IPS-18a (cell line): ENCODE results near the gene FAM210B.
"Not testable (repeated sequence)": the region's sequence is repeated elsewhere in the genome, so short reads cannot be mapped to it uniquely, and the experiment has no call there.

Experiments
- H3K27ac ChIP-seq: one replicate; pipeline ENCODE4 v1.5.1; 2013; ENCODE audit warnings: low read length
- H3K27me3 ChIP-seq: one replicate; pipeline ENCODE4 v1.6.1; 2013; ENCODE audit warnings: mild to moderate bottlenecking, low read length; ENCODE audit not compliant: control insufficient read depth, insufficient read depth
- H3K36me3 ChIP-seq: one replicate; pipeline ENCODE4 v1.6.1; 2013; ENCODE audit warnings: low read depth, low read length; ENCODE audit not compliant: control insufficient read depth
- H3K4me1 ChIP-seq: one replicate; pipeline ENCODE4 v1.6.1; 2013; ENCODE audit warnings: low read depth, low read length; ENCODE audit not compliant: control insufficient read depth
- H3K4me3 ChIP-seq: one replicate; pipeline ENCODE4 v1.5.1; 2013; ENCODE audit warnings: low read length
- H3K9ac ChIP-seq: one replicate; pipeline ENCODE4 v1.6.1; 2013; ENCODE audit warnings: mild to moderate bottlenecking, low read length, moderate library complexity
- H3K9me3 ChIP-seq: one replicate; pipeline ENCODE4 v1.6.1; 2013; ENCODE audit warnings: low read depth, low read length; ENCODE audit not compliant: control insufficient read depth

Gene FAM210B

DNA sequence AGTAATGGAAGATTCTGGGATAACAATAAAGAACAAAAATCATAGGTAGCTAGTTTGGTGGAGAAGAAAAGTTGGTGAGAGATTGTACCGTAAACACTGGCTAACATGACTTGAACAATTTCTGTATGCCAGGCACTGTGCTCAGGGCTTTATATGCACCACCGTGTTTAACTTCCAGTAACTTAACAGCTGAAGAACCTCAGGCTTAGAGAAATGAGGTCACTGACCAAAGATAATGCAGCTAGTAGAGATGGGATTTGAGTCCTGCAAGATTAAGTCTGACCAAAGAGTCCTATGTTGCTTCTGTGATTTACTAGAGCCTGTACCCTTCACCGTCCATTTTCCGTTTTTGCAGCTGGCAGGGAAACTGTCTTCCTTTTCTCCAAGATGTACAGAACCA, 36.4 kb downstream of the FAM210B start:
- H3K4me3 ChIP-seq, result no peak overlapping the region
- no peaks in the 10 kb centered on the region for H3K9me3 ChIP-seq
- no peak overlapping the region for H3K9ac ChIP-seq
- no peaks in the 10 kb centered on the region for H3K27me3 ChIP-seq
- H3K36me3 ChIP-seq, result peaks cover 52% of the 10 kb centered on the region
- H3K4me1 ChIP-seq, result peaks cover 9% of the 10 kb centered on the region
- H3K27ac ChIP-seq, result no peak overlapping the region

GRCh38 chr20:56400001-56400640, 41.3 kb downstream of the FAM210B start:
- Histone ChIP-seq H3K36me3 (peaks cover 92% of the 10 kb centered on the region), H3K4me3 (no peak overlapping the region)

DNA sequence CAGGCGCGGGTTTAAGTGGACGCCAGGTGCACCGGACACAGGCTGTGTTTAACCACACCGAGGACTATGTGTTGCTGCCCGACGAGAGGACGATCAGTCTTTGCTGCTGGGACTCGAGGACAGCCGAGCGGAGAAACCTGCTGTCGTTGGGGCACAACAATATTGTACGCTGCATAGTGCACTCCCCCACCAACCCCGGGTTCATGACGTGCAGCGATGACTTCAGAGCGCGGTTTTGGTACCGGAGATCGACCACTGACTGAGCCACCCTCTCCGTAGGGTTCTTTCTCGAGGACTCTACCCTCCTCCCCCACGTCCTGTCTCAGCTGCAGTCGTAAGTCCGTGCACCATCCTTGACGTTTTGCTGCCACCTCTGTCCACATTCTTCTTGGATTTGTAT, 44.7 kb downstream of the FAM210B start:
- H3K9me3 ChIP-seq, result no peaks in the 10 kb centered on the region
- H3K27ac ChIP-seq, result no peak overlapping the region
- no peak overlapping the region for H3K4me3 ChIP-seq
- H3K4me1 ChIP-seq, result no peaks in the 10 kb centered on the region
- peaks cover 88% of the 10 kb centered on the region for H3K36me3 ChIP-seq
- H3K27me3 ChIP-seq, result no peaks in the 10 kb centered on the region
- no peak overlapping the region for H3K9ac ChIP-seq

More at GRCh38 chr20:56400001-56400640, 41.3 kb downstream of the FAM210B start:
- Histone ChIP-seq H3K27me3 (no peaks in the 10 kb centered on the region), H3K4me1 (no peaks in the 10 kb centered on the region), H3K9ac (no peak overlapping the region), H3K27ac (no peak overlapping the region), H3K9me3 (no peaks in the 10 kb centered on the region)

GRCh38 chr20:56405356-56405755, 46.6 kb downstream of the FAM210B start:
- H3K4me1 ChIP-seq, H3K27ac ChIP-seq, H3K4me3 ChIP-seq, H3K27me3 ChIP-seq, H3K9ac ChIP-seq, H3K9me3 ChIP-seq: not testable (repeated sequence)
- peaks cover 76% of the 10 kb centered on the region for H3K36me3 ChIP-seq

GRCh38 chr20:56406910-56407309, 48.1 kb downstream of the FAM210B start:
- Histone ChIP-seq H3K9me3 (no peaks in the 10 kb centered on the region), H3K9ac (no peak overlapping the region), H3K27ac (no peak overlapping the region), H3K27me3 (no peaks in the 10 kb centered on the region), H3K36me3 (peaks cover 64% of the 10 kb centered on the region), H3K4me1 (no peaks in the 10 kb centered on the region), H3K4me3 (no peak overlapping the region)

GRCh38 chr20:56409521-56409920, 50.7 kb downstream of the FAM210B start:
- Histone ChIP-seq H3K9ac (no peak overlapping the region), H3K4me1 (no peaks in the 10 kb centered on the region), H3K4me3 (no peak overlapping the region), H3K36me3 (peaks cover 39% of the 10 kb centered on the region), H3K27ac (no peak overlapping the region), H3K27me3 (no peaks in the 10 kb centered on the region), H3K9me3 (no peaks in the 10 kb centered on the region)

DNA sequence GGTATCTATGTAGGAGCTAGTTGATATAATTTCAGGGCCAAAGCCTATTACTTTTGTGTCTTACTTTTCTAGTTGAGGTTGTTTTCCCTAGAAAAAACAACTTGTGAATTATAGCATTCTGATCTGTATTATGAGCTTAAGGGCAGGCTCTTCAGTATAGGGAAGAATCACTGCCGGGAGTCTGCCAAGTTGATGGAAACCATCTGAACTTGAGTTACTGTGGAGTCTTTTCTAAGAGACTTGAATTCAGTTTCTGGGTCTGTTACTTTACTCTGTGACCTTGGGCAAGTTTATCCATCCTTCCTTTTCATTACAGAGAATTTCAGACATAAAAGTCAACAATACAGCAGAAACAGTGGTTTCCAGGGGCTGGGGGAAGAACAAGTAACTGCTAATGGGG, 51.2 kb downstream of the FAM210B start:
- Histone ChIP-seq H3K9ac (no peak overlapping the region), H3K27me3 (no peaks in the 10 kb centered on the region), H3K9me3 (no peaks in the 10 kb centered on the region), H3K36me3 (peaks cover 36% of the 10 kb centered on the region), H3K4me3 (no peak overlapping the region), H3K4me1 (no peaks in the 10 kb centered on the region), H3K27ac (no peak overlapping the region)

- H3K9ac ChIP-seq, H3K4me3 ChIP-seq, H3K9me3 ChIP-seq, H3K27me3 ChIP-seq, H3K4me1 ChIP-seq, H3K27ac ChIP-seq: not testable (repeated sequence)
- peaks cover 23% of the 10 kb centered on the region for H3K36me3 ChIP-seq
Observed at GRCh38 chr20:56411287-56411686, 52.5 kb downstream of the FAM210B start.

DNA sequence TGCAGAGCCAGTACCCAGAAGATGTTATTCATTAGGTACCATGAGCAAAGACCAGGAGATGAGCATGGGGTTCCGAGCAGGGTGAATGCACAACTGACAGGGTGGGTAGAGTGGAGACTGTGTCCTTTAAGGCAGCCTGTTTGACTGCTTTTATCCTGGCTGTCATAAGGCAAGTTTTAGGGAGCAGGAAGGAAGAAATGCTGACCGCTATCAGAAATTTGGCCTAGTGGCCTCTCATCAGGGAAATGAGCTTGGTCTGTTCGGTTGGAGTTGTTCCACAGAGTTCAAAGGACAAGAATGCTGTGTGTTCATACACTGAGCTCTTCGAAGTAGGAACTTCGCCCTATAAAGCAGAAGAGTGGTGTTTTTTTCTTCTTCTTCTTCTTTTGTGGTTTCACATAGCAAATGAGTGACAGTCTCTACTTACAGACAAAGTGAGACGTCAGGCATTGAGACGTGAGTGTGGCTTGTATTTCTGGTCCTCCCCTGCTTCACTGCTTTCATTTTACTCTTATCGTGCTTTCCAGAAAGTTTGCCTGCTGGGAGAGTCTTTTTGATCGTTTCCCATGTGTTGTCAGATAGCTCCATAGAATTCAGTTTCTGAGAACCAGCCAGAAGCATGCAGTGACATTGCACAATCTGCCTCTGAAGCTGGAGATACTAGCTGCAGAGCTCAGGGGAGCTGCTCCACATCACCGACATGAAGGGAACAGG, 53.1 kb downstream of the FAM210B start, which contains the start of gene CASS4:
Gene CASS4, plus strand, starts transcription at position 502 of the 714 bp plus-strand sequence. Its CDS starts 199 bp downstream, at position 701.
- H3K27me3 ChIP-seq, result no peaks in the 10 kb centered on the region
- no peak within 1 kb of the TSS for H3K4me3 ChIP-seq
- H3K4me1 ChIP-seq, result no peaks in the 10 kb centered on the region
- H3K36me3 ChIP-seq, result peaks cover 20% of the 10 kb centered on the region
- H3K9me3 ChIP-seq, result no peaks in the 10 kb centered on the region
- H3K9ac ChIP-seq, result no peak within 1 kb of the TSS
- no peak within 1 kb of the TSS for H3K27ac ChIP-seq

DNA sequence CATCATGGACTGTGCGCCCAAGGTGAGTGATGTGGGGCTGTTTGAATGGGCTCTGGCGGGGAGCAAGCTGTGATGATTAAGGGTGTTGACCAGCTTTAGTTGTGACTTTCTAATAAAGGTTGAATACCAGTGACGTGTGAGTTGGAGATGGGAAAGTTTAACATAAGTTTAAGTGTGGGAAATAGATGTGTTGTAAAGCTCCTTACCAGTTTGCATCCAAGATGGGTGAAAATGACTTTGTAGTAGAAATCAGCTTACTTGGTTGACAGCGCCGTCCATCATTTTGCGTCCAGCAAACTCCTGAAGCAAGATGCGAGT, 53.7 kb downstream of the FAM210B start:
- Histone ChIP-seq H3K27ac (no peak overlapping the region), H3K27me3 (no peaks in the 10 kb centered on the region), H3K9me3 (no peaks in the 10 kb centered on the region), H3K36me3 (peaks cover 16% of the 10 kb centered on the region), H3K4me1 (no peaks in the 10 kb centered on the region), H3K9ac (no peak overlapping the region), H3K4me3 (no peak overlapping the region)

- Histone ChIP-seq H3K27ac (no peak overlapping the region), H3K4me3 (no peak overlapping the region), H3K27me3 (no peaks in the 10 kb centered on the region), H3K4me1 (no peaks in the 10 kb centered on the region), H3K9ac (no peak overlapping the region), H3K9me3 (no peaks in the 10 kb centered on the region), H3K36me3 (peaks cover 10% of the 10 kb centered on the region)
Observed at GRCh38 chr20:56412949-56413348, 54.2 kb downstream of the FAM210B start.
